ENCODE measurements around the gene TBCK. TPM values are rescaled to one million over a fixed set of nuclear protein-coding genes. Genes with fewer than 3 reads are reported as not detected.
"Not testable (repeated sequence)": the region's sequence is repeated elsewhere in the genome, so short reads cannot be mapped to it uniquely, and the experiment has no call there.

The TBCK gene
- polyA plus RNA-seq, 4 donors, result 41.4 to 68.6 (median 60.7) TPM

DNA sequence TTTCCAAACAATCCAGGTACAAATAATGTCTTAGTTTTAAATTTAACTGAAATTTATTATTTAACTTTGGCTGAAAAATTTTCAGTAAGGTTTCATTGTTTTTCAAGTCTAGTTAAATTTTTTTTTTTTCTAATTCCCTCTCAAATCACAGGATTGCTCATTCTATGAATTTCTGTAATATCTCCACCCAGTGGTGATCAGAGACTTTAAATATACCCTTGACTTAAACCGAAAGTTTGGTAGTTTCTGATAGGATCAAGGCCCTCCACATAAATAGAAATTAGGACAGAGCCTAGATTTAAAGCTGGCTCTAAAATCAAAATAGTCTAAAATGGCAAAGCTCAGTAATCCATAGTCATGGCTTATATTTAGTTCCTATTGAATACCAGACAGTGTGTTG is 175.4 kb downstream of the TBCK start:
- DNase-seq (ENCODE audit: low read depth in 4 of 4, low spot score in 3 of 4), result no peak

DNA sequence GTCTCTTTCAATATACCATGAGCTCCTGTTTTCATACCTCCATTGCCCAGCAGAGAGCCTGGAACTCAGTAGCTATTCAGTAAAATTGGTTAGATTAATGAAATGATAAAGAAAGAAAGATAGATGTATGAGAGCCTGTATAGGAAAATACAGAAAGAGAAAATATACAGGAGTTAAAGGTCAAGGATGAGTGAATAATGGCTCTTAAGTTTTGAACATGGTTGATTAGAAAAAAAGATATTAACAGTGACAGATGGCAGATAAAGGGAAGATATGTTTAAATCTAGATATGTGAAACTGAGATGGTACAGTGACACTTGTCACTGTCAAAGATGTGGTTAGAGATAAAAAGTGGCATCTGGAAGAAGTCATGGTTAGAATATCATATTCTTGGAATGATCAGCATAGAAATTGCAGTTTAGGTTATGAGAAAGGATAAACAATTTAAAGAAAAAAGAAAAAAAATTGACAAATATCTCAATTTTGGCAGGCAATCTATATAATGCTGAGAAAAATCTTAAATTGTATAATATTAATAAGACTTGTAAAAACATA is 179.2 kb downstream of the TBCK start:
- no peak for DNase-seq (ENCODE audit: low read depth in 4 of 4, low spot score in 3 of 4)

DNA sequence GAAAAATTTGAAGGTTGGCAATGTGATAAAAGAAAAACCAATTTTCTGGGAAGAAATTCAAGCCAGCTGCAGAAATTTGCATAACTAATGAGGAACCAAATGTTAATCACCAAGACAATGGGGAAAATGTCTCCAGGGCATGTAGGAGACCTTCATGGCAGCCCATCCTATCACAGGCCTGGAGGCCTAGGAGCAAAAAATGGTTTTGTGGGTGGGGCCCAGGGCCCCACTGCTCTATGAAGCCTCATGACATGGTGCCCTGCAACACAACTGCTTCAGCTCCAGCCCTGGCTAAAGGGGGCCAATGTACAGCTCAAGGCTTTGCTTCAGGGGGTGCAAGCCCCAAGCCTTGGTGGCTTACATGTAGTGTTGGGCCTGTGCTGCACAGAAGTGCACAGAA is 184.0 kb downstream of the TBCK start:
- no peak for DNase-seq (ENCODE audit: low read depth in 4 of 4, low spot score in 3 of 4)

DNA sequence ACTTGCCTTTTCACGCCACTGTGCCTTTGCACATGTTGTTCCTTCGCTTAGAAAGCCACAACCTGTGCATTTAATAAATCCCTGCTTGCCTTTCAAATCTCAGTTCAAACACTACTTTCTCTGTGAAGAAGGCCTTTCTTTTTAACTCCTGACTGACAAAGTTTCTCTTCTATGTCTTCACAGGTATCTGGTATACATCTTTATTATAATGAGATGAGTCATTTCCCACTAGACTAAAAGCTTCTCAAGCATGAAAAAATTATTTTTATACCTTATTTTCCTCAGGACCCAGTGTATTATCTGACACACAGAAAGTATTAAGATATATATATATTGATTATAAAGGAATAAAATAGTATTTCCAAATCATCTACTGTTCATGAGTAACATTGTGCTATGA is 189.9 kb downstream of the TBCK start:
- no peak for DNase-seq (ENCODE audit: low read depth in 4 of 4, low spot score in 3 of 4)

DNA sequence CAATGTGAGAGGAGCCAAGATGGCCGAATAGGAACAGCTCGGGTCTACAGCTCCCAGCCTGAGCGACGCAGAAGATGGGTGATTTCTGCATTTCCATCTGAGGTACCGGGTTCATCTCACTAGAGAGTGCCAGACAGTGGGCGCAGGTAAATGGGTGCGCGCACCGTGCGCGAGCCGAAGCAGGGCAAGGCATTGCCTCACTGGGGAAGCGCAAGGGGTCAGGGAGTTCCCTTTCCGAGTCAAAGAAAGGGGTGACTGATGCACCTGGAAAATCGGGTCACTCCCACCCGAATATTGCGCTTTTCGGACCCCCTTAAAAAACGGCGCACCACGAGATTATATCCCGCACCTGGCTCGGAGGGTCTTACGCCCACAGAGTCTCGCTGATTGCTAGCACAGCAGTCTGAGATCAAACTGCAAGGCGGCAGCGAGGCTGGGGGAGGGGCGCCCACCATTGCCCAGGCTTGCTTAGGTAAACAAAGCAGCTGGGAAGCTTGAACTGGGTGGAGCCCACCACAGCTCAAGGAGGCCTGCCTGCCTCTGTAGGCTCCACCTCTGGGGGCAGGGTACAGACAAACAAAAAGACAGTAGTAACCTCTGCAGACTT is 196.0 kb downstream of the TBCK start:
- not testable (repeated sequence) for DNase-seq (ENCODE audit: low read depth in 4 of 4, low spot score in 3 of 4)

DNA sequence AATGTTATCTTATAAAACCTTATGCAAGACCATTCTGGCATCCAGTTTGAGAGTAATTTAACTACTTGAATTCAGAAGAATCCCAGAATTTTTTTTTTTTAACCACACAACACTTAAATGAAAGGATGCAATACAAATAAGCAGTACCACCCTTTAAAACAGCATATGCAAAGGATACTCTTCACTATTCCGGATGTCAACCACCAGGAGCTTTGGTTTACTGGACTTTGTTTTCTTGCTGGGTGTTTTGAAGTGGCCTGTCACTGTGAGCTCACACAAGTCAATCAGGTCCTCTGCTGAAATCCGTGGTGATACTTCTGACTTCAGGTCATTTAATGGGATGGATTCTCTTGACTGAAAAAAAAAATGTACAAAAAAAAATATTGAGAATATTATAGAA is 200.0 kb downstream of the TBCK start:
- DNase-seq (ENCODE audit: low read depth in 4 of 4, low spot score in 3 of 4), result no peak

DNA sequence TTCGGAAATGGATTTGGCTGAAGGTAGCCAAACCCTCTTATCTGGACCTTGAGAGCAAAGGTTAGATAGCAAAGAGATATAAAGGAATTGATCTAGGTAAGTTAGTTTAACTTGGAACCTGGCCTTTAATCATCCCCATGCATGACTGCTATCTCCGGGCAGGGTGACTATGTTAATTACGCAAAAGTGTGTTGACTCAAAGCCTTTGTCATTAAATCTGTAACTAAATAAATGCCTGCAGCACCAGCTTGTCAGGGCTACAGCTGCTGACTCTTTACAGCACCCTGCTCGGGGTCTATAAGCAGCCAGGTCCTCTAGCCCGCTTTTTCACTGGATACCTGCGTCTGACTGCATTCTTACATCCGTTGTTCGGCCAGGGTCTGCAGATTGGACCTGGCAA is 201.7 kb downstream of the TBCK start:
- DNase-seq (ENCODE audit: low read depth in 4 of 4, low spot score in 3 of 4), result no peak

DNA sequence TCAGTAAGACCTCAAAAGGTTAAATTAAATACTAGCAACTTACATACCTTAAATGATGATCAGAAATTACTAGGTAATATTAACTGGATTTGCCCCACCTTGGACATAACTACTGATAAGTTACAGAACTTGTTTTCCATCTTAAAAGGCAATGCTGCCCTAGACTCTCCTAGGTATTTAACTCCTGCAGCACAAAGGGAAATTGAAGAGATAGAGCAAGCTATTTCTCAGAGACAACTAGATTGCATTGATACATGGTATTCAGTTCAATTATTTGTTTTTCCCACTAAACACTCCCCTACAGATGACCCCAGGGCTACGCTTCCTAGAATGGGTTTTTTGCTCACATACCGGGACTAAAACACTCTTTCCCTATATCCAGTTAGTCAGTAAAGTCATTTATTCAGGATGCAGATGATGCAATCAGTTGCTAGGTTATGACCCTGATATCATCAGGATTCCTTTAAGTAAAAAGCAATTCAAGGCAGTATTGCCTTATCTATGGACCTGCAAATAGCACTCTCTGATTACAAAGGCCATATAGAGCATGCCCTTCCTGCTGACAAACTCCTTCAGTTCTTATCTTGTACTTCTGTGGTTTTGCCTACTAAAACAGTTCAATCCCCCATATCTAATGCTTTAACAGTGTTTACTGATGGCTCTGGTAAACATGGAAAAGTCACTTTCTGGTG is 204.1 kb downstream of the TBCK start:
- DNase-seq (ENCODE audit: low read depth in 4 of 4, low spot score in 3 of 4), result not testable (repeated sequence)

DNA sequence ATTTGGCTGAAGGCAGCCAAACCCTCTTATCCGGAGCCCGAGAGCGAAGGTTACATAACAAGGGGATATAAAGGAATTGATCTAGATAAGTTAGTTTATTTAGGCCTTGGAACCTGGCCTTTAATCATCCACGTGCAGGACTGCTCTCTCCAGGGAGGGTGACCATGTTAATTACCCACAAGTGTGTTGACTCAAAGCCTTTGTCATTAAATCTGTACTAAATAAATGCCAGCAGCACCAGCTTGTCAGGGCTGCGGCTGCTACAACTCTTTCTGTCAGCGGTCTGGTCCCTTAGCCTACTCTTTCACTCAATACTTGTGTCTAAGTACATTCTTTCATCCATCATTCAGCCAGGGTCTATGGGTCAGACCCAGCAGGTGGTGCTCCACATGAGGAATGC is 206.1 kb downstream of the TBCK start:
- DNase-seq (ENCODE audit: low read depth in 4 of 4, low spot score in 3 of 4), result no peak

DNA sequence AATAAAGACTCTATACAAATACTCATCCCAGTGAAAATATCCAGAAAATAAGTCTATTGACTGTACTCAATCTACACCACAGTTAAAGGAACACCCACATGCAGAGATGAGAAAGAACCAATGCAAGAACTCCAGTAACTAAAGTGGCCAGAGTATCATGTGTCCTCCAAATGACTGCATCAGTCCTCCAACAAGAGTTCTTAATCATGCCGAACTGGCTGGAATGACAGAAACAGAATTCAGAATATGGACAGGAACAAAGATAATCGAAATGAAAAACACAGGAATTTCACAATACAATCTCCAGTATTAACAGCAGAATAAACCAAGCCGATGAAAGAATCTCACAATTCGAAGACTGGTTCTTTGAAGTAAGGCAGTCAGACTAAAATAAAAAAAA is 210.3 kb downstream of the TBCK start:
- no peak for DNase-seq (ENCODE audit: low read depth in 4 of 4, low spot score in 3 of 4)

DNA sequence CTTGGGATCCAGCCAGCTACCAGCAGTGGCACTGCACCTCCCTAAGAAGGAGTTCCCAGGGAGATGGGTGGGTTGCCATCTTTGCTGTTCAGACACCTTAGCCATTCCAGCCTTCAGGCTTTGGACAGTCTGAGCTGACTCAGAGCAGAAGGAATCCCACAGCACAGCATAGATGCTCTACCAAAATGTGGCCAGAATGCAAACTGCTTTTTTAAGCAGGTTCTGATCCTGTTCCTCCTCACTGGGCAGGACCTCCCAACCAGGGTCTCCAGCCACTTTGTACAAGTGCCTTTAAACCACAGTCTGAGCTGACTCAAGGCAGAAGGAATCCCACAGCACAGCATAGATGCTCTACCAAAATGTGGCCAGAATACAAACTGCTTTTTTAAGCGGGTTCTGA is 211.7 kb downstream of the TBCK start:
- no peak for DNase-seq (ENCODE audit: low read depth in 4 of 4, low spot score in 3 of 4)

DNA sequence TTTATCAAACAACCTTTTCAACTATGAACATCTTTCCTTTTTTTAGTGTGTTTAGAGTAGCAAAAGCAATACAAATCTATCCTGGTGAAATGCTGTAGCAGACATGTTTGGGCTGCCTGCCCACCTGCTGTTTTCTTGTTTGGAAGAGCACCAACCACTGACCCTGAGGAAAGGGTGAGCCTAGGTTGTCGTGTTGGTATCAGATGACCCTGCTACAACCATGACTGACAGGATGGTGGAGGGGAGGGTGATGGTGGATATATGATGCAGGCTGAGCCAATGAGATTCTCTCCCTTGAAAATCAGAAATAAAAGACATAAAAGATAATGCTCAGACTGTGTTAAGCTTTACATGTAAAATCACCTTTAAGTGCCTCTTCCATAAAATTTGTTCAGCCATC is 219.6 kb downstream of the TBCK start:
- no peak for DNase-seq (ENCODE audit: low read depth in 4 of 4, low spot score in 3 of 4)

DNA sequence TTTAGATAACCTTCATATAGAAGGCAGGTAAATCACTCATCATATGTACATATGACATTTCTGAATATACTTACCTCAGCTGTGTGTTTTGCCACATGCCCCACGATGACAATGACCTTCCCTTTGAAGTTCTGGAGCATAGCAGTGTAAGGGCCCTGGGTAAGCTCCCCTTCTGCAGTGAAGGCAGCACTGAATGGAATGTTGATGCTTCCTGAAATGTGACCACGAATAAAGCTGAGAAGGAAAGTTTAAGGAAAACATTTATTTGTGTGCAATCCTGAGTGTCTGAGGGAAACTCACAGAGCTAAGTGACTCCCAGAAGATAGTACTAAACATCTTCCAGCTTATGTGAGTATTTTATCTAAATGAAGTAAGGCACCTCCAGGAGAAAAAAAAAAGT is 220.6 kb downstream of the TBCK start:
- no peak for DNase-seq (ENCODE audit: low read depth in 4 of 4, low spot score in 3 of 4)

DNA sequence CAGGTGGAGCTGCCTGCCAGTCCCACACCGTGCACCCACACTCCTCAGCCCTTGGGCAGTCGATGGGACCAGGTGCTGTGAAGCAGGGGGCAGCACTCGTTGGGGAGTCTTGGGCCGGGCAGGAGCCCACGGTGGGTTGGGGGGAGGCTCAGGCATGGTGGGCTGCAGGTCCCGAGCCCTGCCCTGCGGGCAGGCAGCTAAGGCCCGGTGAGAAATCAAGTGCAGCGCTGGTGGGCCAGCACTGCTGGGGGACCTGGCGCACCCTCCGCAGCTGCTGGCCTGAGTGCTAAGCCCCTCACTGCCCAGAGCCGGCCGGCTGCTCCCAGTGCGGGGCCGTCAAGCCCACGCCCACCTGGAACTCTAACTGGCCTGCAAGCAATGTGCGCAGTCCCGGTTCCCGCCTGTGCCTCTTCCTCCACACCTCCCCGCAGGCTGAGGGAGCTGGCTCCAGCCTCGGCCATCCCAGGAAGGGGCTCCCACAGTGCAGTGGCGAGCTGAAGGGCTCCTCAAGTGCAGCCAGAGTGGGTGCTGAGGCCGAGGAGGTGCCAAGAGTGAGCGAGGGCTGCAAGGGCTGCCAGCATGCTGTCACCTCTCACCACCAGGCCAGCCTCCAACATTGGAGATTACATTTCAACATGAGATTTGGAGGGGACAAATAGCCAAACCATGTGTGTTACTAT is 223.5 kb downstream of the TBCK start:
- DNase-seq (ENCODE audit: low read depth in 4 of 4, low spot score in 3 of 4), result no peak

DNA sequence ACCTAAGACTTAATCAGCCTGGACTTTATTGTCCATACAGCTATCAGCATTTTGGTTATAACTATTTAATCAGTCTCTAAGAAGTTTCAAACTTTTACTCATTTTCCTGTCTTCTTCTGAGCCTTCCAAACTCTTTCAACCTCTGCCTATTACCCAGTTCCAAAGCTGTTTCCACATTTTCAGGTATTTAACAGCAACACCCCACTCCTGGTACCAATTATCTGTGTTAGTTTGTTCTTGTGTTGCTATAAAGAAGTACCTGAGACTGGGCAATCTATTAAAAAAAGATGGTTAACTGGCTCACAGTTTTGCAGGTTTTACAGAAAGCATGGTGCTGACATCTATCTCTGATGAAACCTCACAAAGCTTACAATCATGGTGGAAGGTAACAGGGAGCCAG is 225.2 kb downstream of the TBCK start:
- no peak for DNase-seq (ENCODE audit: low read depth in 4 of 4, low spot score in 3 of 4)

DNA sequence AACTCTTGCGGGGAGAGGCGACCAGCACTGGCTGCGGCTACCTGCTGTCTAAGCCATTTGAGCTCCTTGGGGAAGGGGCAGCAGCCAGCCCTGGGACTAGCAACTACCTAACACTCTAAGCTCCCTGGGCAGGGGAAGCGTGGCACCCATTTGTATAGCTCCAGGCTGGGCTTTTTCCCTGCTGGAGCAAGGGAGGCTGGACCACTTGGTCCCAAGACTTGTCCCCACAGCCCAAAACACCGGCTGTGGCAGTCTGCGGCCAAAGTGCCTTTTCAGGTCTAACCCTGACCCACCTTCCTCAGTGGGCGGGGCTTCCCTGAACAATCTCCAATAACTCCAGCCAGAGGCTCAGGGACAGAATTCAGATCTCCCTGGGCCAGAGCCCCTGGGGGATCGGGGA is 232.9 kb downstream of the TBCK start:
- DNase-seq (ENCODE audit: low read depth in 4 of 4, low spot score in 3 of 4), result no peak

DNA sequence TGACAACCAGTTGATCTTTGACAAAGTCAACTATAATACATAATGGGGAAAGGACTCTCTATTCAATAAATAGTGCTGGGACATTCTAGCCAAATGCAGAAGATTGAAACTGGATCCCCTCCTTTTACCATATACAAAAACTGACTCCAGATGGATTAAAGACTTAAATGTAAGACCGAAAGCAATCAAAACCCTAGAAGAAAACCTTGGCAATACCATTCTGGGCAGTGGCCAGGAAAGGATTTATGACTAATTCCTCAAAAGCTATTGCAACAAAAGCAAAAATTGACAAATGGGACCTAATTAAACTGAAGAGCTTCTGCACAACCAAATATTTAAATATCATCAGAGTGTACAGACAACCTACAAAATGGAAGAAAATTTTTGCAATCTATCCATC is 235.6 kb downstream of the TBCK start:
- no peak for DNase-seq (ENCODE audit: low read depth in 4 of 4, low spot score in 3 of 4)

DNA sequence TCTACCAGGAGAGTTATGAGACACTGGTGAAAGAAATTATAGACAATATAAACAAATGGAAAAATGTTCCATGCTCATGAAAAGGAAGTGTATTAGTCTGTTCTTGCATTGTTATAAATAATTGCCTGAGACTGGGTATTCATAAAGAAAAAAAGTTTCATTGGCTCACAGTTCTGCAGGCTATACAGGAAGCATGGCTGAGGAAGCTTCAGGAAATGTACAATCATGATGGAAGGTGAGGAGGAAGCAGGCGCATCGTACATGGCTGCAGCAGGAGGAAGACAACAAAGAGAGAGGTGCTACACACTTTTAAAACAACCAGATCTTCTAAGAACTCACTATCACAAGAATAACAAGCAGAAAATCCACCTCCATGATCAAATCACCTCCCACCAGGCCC is 236.4 kb downstream of the TBCK start:
- DNase-seq (ENCODE audit: low read depth in 4 of 4, low spot score in 3 of 4), result no peak

DNA sequence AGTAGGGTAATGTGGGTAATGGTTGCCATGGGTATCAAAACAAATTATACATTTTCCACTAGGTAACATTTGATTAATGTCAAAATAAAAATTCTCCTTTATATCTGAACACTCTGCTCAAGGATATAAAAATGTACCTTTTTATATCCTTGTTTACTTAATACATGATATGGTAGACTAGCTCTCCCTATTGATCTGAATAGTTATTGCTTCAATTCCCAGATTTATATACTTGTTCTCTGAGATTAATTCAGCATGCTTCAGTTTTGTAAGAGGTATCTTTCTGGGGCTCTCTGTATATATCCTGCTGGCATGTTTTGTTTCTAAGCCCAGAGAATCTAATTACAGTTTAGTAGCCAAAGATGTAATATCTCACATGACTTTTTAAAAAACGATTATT is 251.0 kb downstream of the TBCK start:
- DNase-seq (ENCODE audit: low read depth in 4 of 4, low spot score in 3 of 4), result no peak

DNA sequence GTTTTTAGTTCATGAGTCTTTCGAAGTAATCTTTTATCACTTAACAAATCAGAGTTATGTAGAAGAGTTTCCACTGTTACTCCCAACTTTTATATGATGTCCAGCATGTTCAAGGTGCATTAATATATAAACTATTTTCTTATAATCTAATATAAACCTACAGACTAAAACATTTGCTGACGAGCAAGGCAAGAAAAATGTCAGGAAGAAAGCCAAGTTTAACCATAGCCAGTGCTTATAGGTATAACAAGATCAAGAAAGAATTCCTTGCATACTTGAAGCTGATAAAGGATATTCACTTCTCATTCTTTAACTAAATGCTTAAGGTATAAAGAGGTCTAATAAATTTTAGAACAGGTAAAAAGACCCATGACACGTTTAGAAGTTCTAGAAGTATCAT is 253.0 kb downstream of the TBCK start:
- no peak for DNase-seq (ENCODE audit: low read depth in 4 of 4, low spot score in 3 of 4)

DNA sequence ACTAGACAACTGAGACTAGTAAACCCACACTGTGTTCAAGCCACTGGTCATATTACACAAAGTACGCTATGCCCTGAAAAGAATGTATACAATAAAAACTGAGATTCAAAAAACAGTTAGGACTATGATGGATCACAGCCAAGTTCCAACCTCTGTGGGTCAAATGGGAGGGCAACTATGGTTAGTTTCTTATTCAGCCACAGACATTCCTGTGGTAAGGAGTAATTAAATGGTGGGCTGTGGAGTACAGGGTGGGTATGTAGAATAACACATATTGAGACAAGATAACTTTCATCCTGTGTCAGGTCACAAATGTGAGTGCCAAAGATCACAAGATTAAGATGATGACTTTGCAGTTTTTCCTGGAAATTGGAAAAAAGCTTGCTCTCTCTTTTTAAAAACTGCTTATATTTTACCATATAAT is 253.5 kb downstream of the TBCK start:
- peak in 1 of 4 donors; percentile 10 for DNase-seq (ENCODE audit: low read depth in 4 of 4, low spot score in 3 of 4)

DNA sequence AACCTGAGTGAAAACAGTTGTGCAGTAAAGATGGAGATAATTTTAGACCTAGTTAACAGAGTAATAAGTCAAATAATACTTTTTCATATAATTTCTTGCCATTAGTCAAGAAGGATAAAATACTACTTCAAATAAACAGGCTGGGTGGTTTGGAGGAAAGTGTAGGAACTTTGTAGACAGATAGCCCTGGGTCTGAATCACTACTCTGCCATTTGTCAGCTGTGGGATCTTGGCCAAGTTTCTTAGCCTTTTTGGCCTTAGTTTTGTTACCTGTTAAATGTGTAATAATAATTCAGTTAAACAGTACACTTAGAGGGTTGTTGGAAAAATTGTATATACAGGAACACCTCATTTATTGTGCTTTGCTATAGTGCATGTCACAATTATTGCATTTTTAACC is 257.1 kb downstream of the TBCK start:
- DNase-seq (ENCODE audit: low read depth in 4 of 4, low spot score in 3 of 4), result no peak

All from left renal pelvis (tissue), 4 donors.